Measurements from ENCODE around the gene OVAAL.

OVAAL gene

GRCh38 chr1:180586671-180587155 is 27.9 kb downstream of the OVAAL start:
- no peaks in the 10 kb centered on the region for H3K9me3 ChIP-seq (ENCODE audit: control insufficient read depth, low read length)
- no peaks in the 10 kb centered on the region for H3K27me3 ChIP-seq (ENCODE audit: control insufficient read depth, insufficient read depth, low read length, poor library complexity, severe bottlenecking)
- no peak overlapping the region for H3K4me3 ChIP-seq (ENCODE audit: insufficient read depth, low read depth, low read length)
- 77 to 86% methylated on average over 1 of the region's 1 CpG for WGBS, 2 experiments
- H3K36me3 ChIP-seq (ENCODE audit: control insufficient read depth, insufficient read depth, low read length) = no peaks in the 10 kb centered on the region
- no peaks in the 10 kb centered on the region for H3K4me1 ChIP-seq (ENCODE audit: control insufficient read depth, insufficient read depth, low read length)
- H3K27ac ChIP-seq (ENCODE audit: insufficient read depth, low read depth, low read length, poor library complexity, severe bottlenecking) = no peak overlapping the region

GRCh38 chr1:180588121-180588520 is 29.4 kb downstream of the OVAAL start:
- Histone ChIP-seq H3K27me3 (ENCODE audit: control insufficient read depth, insufficient read depth, low read length, poor library complexity, severe bottlenecking) (no peaks in the 10 kb centered on the region), H3K27ac (ENCODE audit: insufficient read depth, low read depth, low read length, poor library complexity, severe bottlenecking) (no peak overlapping the region)
- WGBS, 2 experiments = 93 to 95% methylated on average over 1 to 2 of the region's 2 CpGs

GRCh38 chr1:180590889-180591288 is 32.1 kb downstream of the OVAAL start:
- WGBS, 2 experiments = 95% methylated on average over 2 of the region's 2 CpGs
- Histone ChIP-seq H3K4me1 (ENCODE audit: control insufficient read depth, insufficient read depth, low read length) (peaks cover 5% of the 10 kb centered on the region), H3K9me3 (ENCODE audit: control insufficient read depth, low read length) (no peaks in the 10 kb centered on the region), H3K27ac (ENCODE audit: insufficient read depth, low read depth, low read length, poor library complexity, severe bottlenecking) (no peak overlapping the region), H3K36me3 (ENCODE audit: control insufficient read depth, insufficient read depth, low read length) (no peaks in the 10 kb centered on the region), H3K4me3 (ENCODE audit: insufficient read depth, low read depth, low read length) (no peak overlapping the region), H3K27me3 (ENCODE audit: control insufficient read depth, insufficient read depth, low read length, poor library complexity, severe bottlenecking) (no peaks in the 10 kb centered on the region)

More at GRCh38 chr1:180588121-180588520, 29.4 kb downstream of the OVAAL start:
- H3K4me3 ChIP-seq (ENCODE audit: insufficient read depth, low read depth, low read length) = no peak overlapping the region
- H3K36me3 ChIP-seq (ENCODE audit: control insufficient read depth, insufficient read depth, low read length) = no peaks in the 10 kb centered on the region
- H3K4me1 ChIP-seq (ENCODE audit: control insufficient read depth, insufficient read depth, low read length) = peaks cover 2% of the 10 kb centered on the region
- H3K9me3 ChIP-seq (ENCODE audit: control insufficient read depth, low read length) = no peaks in the 10 kb centered on the region

- no peak overlapping the region for H3K4me3 ChIP-seq (ENCODE audit: insufficient read depth, low read depth, low read length)
- no peaks in the 10 kb centered on the region for H3K27me3 ChIP-seq (ENCODE audit: control insufficient read depth, insufficient read depth, low read length, poor library complexity, severe bottlenecking)
- H3K4me1 ChIP-seq (ENCODE audit: control insufficient read depth, insufficient read depth, low read length) = peaks cover 6% of the 10 kb centered on the region
- H3K9me3 ChIP-seq (ENCODE audit: control insufficient read depth, low read length) = no peaks in the 10 kb centered on the region
- no peaks in the 10 kb centered on the region for H3K36me3 ChIP-seq (ENCODE audit: control insufficient read depth, insufficient read depth, low read length)
- WGBS, 2 experiments = 85 to 87% methylated on average over 3 of the region's 3 CpGs
- no peak overlapping the region for H3K27ac ChIP-seq (ENCODE audit: insufficient read depth, low read depth, low read length, poor library complexity, severe bottlenecking)
Measured at GRCh38 chr1:180593382-180593781, 34.6 kb downstream of the OVAAL start.

GRCh38 chr1:180594723-180595122 is 36.0 kb downstream of the OVAAL start:
- H3K27me3 ChIP-seq (ENCODE audit: control insufficient read depth, insufficient read depth, low read length, poor library complexity, severe bottlenecking) = no peaks in the 10 kb centered on the region
- H3K4me3 ChIP-seq (ENCODE audit: insufficient read depth, low read depth, low read length) = no peak overlapping the region
- no peaks in the 10 kb centered on the region for H3K9me3 ChIP-seq (ENCODE audit: control insufficient read depth, low read length)
- H3K27ac ChIP-seq (ENCODE audit: insufficient read depth, low read depth, low read length, poor library complexity, severe bottlenecking) = no peak overlapping the region
- no peaks in the 10 kb centered on the region for H3K36me3 ChIP-seq (ENCODE audit: control insufficient read depth, insufficient read depth, low read length)
- H3K4me1 ChIP-seq (ENCODE audit: control insufficient read depth, insufficient read depth, low read length) = peaks cover 9% of the 10 kb centered on the region
- WGBS, 2 experiments = 93 to 96% methylated on average over 6 of the region's 6 CpGs

GRCh38 chr1:180595966-180596365 is 37.2 kb downstream of the OVAAL start:
- H3K36me3 ChIP-seq (ENCODE audit: control insufficient read depth, insufficient read depth, low read length) = no peaks in the 10 kb centered on the region
- peaks cover 9% of the 10 kb centered on the region for H3K4me1 ChIP-seq (ENCODE audit: control insufficient read depth, insufficient read depth, low read length)
- no peak overlapping the region for H3K4me3 ChIP-seq (ENCODE audit: insufficient read depth, low read depth, low read length)
- WGBS, 2 experiments = 100% methylated on average over 2 of the region's 2 CpGs; no CpG with 5 or more reads in 1 of the 2 experiments
- no peak overlapping the region for H3K27ac ChIP-seq (ENCODE audit: insufficient read depth, low read depth, low read length, poor library complexity, severe bottlenecking)
- H3K9me3 ChIP-seq (ENCODE audit: control insufficient read depth, low read length) = no peaks in the 10 kb centered on the region
- no peaks in the 10 kb centered on the region for H3K27me3 ChIP-seq (ENCODE audit: control insufficient read depth, insufficient read depth, low read length, poor library complexity, severe bottlenecking)

- H3K27ac ChIP-seq (ENCODE audit: insufficient read depth, low read depth, low read length, poor library complexity, severe bottlenecking) = no peak overlapping the region
- H3K27me3 ChIP-seq (ENCODE audit: control insufficient read depth, insufficient read depth, low read length, poor library complexity, severe bottlenecking) = no peaks in the 10 kb centered on the region
- H3K4me1 ChIP-seq (ENCODE audit: control insufficient read depth, insufficient read depth, low read length) = peaks cover 9% of the 10 kb centered on the region
- H3K36me3 ChIP-seq (ENCODE audit: control insufficient read depth, insufficient read depth, low read length) = no peaks in the 10 kb centered on the region
- H3K9me3 ChIP-seq (ENCODE audit: control insufficient read depth, low read length) = no peaks in the 10 kb centered on the region
- no peak overlapping the region for H3K4me3 ChIP-seq (ENCODE audit: insufficient read depth, low read depth, low read length)
Measured at GRCh38 chr1:180597520-180597919, 38.8 kb downstream of the OVAAL start.

- H3K36me3 ChIP-seq (ENCODE audit: control insufficient read depth, insufficient read depth, low read length) = no peaks in the 10 kb centered on the region
- peaks cover 4% of the 10 kb centered on the region for H3K4me1 ChIP-seq (ENCODE audit: control insufficient read depth, insufficient read depth, low read length)
- H3K27ac ChIP-seq (ENCODE audit: insufficient read depth, low read depth, low read length, poor library complexity, severe bottlenecking) = no peak overlapping the region
- 58 to 67% methylated on average over 6 of the region's 6 CpGs for WGBS, 2 experiments
- no peaks in the 10 kb centered on the region for H3K9me3 ChIP-seq (ENCODE audit: control insufficient read depth, low read length)
- no peak overlapping the region for H3K4me3 ChIP-seq (ENCODE audit: insufficient read depth, low read depth, low read length)
- no peaks in the 10 kb centered on the region for H3K27me3 ChIP-seq (ENCODE audit: control insufficient read depth, insufficient read depth, low read length, poor library complexity, severe bottlenecking)
Measured at GRCh38 chr1:180598333-180598974, 39.7 kb downstream of the OVAAL start.

GRCh38 chr1:180600343-180600742 is 41.6 kb downstream of the OVAAL start:
- Histone ChIP-seq H3K4me3 (ENCODE audit: insufficient read depth, low read depth, low read length) (no peak overlapping the region), H3K9me3 (ENCODE audit: control insufficient read depth, low read length) (no peaks in the 10 kb centered on the region), H3K4me1 (ENCODE audit: control insufficient read depth, insufficient read depth, low read length) (peaks cover 4% of the 10 kb centered on the region), H3K27me3 (ENCODE audit: control insufficient read depth, insufficient read depth, low read length, poor library complexity, severe bottlenecking) (no peaks in the 10 kb centered on the region), H3K27ac (ENCODE audit: insufficient read depth, low read depth, low read length, poor library complexity, severe bottlenecking) (no peak overlapping the region), H3K36me3 (ENCODE audit: control insufficient read depth, insufficient read depth, low read length) (no peaks in the 10 kb centered on the region)
- 95 to 100% methylated on average over 1 of the region's 1 CpG for WGBS, 2 experiments

- WGBS, 2 experiments = 93 to 95% methylated on average over 1 of the region's 1 CpG
- H3K27me3 ChIP-seq (ENCODE audit: control insufficient read depth, insufficient read depth, low read length, poor library complexity, severe bottlenecking) = no peaks in the 10 kb centered on the region
- no peak overlapping the region for H3K4me3 ChIP-seq (ENCODE audit: insufficient read depth, low read depth, low read length)
- peaks cover 4% of the 10 kb centered on the region for H3K4me1 ChIP-seq (ENCODE audit: control insufficient read depth, insufficient read depth, low read length)
- H3K36me3 ChIP-seq (ENCODE audit: control insufficient read depth, insufficient read depth, low read length) = no peaks in the 10 kb centered on the region
- no peaks in the 10 kb centered on the region for H3K9me3 ChIP-seq (ENCODE audit: control insufficient read depth, low read length)
- H3K27ac ChIP-seq (ENCODE audit: insufficient read depth, low read depth, low read length, poor library complexity, severe bottlenecking) = no peak overlapping the region
Measured at GRCh38 chr1:180601512-180601911, 42.7 kb downstream of the OVAAL start.
